Heart left ventricle (tissue), 13 donors: ENCODE results near the gene MSRB3.

Source experiments
- CTCF ChIP-seq, 12 donors: fragments of 200-600 bp; sonication (generic) in 4 of 12; IDR thresholded peaks; one replicate each; pipeline versions ENCODE4 v1.5.0 to v1.8.0; 2018 to 2022; ENCODE audit warnings: antibody characterized with exemption in 12 of 12, mild to moderate bottlenecking in 5 of 12
- POLR2A ChIP-seq, 2 donors: fragments of 450-650 bp; IDR thresholded peaks; one replicate each; pipeline ENCODE4 v1.6.1; 2017; ENCODE audit warnings: antibody characterized with exemption in 2 of 2, mild to moderate bottlenecking in 2 of 2, moderate library complexity in 2 of 2
- donor health status: ischemic (EF 13 %, LVEDD 7.1; RV severe dilation, severe dysfunction).
- donor health status: DM: no; HTN: yes; CAD: no.
- donor health status: DM: no; HTN: no; CAD: no.
- donor health status: ischemic (EF 25% LVEDD 6.9; RV normal size, moderate dysfunction).
- donor health status: ischemic (EF 25% LVEDD 5.7; RV mildly dilated, moderate dysfunction).
- donor health status: ischemic (EF 35%, LVEDD 5.7; RV mildly dilated, moderate dysfunction).
- donor health status: nonischemic (EF 11% LVEDD 7.7; RV severe dilation, severe dysfunction).
- donor health status: DM: yes; HTN: yes; CAD: no.
- donor health status: PGD.
- donor health status: ischemic (EF 29% LVEDD 5.4; RV normal size, mild dysfunction).
- donor health status: nonischemic (EF 23%, LVEDD 6.1; RV moderate dilation, normal function).

- TF ChIP-seq CTCF (IDR thresholded peaks at IDR 0.05) (no peak), POLR2A (IDR thresholded peaks at IDR 0.05) (no peak)
Measured at GRCh38 chr12:65494537-65494936, 216.1 kb downstream of the MSRB3 start.
